ENCODE results near the gene RHOBTB1.
A peak's percentile ranks its signal among the peaks of the same experiment; 100 is the strongest.

Gene RHOBTB1

DNA sequence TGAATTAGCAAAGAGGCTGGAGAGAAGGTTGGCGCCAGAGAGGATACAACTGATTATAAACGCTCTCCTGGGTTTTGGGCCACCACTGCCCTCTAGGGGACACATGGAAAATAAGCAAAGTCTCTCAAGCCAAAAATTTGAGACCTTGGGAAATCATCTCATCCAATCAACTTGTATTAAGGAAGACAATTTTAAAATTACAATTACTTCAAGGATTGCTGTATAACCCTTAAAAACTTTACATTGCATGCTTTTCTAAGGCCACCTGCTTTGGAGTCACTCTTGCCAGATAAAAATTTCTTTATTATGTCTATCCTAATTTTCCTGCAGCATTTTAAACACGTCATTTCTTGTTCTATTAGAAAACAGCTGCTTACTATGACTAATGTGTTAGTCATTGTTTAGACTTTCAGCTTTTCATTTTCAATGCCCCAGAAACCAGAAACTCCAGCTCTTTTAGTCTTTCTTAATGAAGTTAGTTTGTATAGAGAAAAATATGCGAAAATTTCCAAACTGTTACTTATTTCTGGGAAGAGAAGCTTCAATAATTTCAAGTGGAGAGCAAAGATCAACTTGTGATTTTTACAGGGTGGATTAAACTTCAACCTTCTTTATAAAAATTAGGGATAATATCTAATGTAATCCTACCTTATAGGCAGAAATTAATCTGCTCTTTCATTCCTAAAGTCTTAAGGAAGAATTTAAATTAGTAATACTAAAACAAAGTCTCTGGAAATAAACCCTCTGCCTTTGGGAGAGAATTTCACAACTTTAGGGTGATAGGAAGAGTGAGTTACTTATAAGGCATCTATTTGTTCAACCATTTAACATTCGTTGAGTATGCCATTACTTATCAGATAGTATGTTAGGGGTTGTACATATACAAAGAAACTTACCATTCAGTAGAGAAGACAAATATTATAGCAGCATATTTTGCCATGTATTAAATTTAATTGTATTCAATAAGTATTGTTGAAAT is 20.6 kb upstream of the RHOBTB1 start:
- DNase-seq (ENCODE audit: low spot score): peak; percentile 72

DNA sequence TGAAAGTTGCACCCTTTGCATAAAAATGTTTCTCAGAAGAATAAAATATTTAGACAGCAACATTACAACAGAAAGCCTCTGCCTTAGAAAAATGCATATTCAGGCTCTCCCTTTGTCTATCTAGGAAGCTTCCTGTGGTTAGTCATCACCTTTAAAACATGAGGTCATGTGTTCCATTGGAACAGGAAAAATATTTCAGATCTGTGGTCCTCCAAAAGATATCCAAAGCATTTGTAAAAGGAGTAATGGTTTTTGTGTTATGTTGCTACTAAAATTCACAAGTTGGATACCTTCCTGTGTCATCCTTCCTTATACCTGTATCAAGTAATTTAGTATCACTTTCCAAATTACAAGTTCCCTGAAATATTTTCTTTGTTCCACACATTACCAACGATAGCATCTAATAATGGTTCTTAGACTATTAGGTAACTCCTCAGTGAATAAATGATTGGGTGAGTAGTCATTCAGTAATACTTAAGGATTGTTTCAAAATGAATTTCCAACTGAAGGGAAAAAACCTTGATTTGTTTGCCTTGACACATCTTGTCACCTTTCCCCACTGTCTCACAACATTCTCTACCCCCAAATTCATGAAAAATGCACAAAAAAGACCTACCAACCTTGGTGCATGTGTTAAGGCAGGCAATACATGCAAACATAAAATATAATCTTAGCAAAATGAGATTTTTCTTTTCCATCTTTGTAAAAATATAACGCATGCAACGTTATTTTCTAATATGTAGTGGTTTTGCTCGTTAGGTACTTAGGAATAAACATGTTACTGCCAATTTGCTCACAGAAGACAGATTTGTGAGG is 19.7 kb upstream of the RHOBTB1 start:
- no peak for DNase-seq (ENCODE audit: low spot score)

DNA sequence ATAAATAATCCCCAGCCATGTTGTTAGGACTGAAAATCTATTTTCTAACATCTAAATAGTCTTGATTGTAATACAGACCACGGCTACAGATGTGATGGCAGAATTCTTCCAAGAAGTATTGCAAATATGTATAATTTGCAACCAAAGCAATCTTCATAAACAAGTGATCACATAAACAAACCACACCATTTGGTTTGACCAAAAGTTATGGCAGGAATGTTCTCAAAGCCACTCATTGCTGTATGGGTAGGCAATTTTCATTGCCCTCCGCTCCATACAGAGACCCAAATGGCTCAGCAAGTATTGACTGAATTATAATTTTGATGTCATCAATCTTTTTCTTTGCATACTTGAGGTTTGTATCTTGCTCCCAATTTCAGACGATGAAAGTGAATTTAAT is 19.0 kb upstream of the RHOBTB1 start:
- DNase-seq (ENCODE audit: low spot score): no peak

DNA sequence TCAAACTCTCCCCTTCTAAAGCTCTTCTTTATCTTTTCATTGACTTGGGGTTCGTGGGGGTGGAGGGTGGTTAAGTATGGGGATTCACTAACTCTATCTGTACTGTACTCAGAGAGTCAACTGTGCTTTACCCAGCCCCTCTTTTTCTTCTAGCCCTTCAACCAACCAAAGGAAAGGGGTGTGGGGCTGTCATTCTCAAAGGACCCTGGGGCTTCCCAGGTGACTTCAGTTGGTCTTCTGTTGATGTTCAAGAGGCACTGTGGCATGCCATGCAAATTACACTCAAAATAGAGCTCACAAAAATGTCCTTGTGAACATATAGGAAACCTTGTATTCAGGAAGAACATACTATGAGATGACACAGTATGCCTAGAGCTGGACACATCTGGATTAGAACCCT is 16.9 kb upstream of the RHOBTB1 start:
- DNase-seq (ENCODE audit: low spot score): no peak

GRCh38 chr10:60960031-60960430 is 16.0 kb upstream of the RHOBTB1 start:
- DNase-seq (ENCODE audit: low spot score): no peak

- DNase-seq (ENCODE audit: low spot score): no peak
Observed at GRCh38 chr10:60958892-60959601, 15.1 kb upstream of the RHOBTB1 start.

GRCh38 chr10:60957667-60958221 is 13.8 kb upstream of the RHOBTB1 start:
- no peak for DNase-seq (ENCODE audit: low spot score)

DNA sequence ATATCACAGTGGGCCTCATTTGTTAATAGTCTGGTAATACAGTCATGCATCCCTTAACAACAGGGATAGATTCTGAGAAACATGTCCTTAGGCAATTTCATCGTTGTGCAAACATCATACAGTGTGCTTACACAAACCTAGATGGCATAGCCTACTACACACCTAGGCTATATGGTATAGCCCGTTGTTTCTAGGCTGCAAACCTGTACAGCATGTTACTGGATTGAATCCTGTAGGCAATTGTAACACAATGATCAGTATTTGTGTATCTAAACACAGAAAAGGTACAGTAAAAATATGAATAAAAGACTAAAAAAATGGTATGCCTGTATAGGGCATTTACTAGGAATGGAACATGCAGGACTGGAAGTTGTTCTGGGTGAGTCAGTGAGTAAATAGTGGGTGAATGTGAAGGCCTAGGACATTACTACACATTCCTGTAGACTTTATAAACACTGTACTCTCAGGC is 12.0 kb upstream of the RHOBTB1 start:
- DNase-seq (ENCODE audit: low spot score): no peak

GRCh38 chr10:60955316-60955715 is 11.3 kb upstream of the RHOBTB1 start:
- no peak for DNase-seq (ENCODE audit: low spot score)

GRCh38 chr10:60954035-60954434 is 10.1 kb upstream of the RHOBTB1 start:
- no peak for DNase-seq (ENCODE audit: low spot score)

DNA sequence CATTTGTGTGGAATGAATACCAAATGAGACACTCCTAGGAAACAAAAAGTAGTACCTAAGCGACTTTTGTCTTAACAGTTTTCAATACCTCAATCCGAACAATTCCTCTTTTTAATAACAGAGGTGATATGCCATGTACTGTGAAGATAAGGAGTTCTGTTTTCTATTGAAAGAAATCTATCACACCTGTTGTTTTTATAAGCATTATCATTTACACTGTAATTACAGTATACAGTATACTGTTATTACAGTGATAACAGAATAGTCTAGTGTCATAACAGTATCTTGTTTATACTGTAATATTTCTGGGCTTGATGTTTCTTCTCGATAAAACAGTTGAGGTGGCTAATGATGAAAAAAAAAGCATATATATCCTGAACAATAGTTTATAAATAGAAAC is 9.4 kb upstream of the RHOBTB1 start:
- no peak for DNase-seq (ENCODE audit: low spot score)

GRCh38 chr10:60952846-60953220 is 8.8 kb upstream of the RHOBTB1 start:
- DNase-seq (ENCODE audit: low spot score): no peak

DNA sequence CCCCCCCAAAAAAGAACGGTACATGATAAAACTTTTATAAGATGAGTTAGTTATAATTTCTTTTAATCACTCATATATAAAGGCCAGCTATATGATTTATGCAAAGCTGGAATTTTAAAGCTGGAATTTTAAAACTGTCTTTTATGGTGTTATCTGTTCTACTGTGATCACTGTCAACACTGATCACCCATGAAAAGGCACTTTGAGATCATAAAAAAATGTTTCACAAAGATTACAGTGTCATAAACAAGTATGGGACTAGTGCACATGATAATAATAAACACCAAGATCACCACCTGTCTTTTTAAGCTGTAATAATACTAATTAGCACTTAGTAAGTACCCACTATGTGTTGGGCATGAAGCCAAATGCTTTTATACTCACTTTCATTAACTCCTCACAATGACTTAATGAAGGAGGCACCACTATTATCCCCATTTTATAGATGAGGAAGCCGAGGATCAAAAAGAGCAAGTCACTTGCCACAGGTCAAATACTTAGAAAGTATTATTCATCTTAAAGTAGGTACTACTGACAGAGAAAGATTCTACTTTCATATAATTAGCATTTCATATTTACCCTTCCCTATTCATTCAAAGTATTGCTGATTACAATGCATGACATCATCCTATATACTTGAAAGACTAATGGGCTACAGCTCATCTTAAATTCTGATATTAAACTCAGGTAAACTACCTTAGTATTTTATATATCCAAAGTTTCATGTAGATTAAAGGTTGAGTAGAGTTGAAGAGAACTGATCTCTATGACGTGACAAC is 8.3 kb upstream of the RHOBTB1 start:
- DNase-seq (ENCODE audit: low spot score): no peak

- DNase-seq (ENCODE audit: low spot score): no peak
Observed at GRCh38 chr10:60951272-60951724, 7.3 kb upstream of the RHOBTB1 start.

DNA sequence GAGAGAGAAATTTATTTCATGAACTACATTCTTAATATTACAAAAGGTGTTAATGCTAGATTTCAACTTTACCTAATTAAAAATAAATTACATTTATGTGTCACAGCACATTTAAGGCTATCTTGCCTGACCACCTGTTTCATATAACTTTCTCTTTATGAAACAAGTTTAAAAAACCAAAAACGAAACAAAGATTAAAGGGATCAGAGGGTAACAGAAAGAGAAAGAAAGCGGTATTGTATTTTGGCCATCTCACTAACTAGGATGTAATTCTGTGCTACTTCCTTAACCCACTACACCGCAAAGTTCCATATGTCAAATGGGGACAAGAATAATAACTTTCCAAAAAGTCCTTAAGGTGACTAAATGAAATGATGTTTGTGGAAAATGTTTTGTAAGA is 6.3 kb upstream of the RHOBTB1 start:
- DNase-seq (ENCODE audit: low spot score): no peak

DNA sequence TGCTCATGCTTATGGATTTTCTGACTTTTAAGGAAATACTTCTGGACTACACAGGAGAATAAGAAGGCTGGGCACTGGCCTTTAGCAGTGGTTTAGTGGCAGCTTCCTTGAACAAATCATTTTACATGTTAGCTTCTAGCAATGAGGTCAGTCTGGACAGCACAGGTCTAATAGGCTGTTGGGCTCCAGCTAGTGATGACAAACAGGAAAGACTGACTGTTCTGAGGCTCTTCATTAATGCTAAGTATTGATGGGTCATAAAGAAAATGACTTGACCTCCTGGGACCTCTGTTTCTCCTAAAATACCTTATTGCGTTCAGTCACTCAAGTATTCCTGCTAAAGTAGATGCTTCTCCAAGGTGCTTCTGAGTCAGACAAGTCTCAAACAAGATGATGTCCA is 4.9 kb upstream of the RHOBTB1 start:
- DNase-seq (ENCODE audit: low spot score): no peak

DNA sequence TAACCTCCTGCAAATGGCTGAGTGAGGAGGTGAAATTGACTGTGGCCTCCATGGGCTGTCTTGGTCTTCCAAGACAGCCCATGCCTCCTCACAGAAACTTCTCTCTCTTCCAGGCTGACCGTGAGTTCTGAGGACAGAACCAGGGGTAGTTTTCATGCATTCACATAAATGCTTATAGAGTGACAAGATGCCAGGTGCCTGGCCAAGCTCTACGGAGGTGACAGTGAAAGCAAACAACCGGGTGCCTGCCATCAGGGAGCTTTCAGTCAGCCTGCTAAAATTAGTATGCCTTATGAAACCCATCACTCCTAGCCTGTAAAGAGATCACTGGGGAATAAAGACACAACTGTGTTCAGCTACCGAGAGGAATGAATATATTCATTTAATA is 919 bp upstream of the RHOBTB1 start:
- DNase-seq (ENCODE audit: low spot score): no peak

DNA sequence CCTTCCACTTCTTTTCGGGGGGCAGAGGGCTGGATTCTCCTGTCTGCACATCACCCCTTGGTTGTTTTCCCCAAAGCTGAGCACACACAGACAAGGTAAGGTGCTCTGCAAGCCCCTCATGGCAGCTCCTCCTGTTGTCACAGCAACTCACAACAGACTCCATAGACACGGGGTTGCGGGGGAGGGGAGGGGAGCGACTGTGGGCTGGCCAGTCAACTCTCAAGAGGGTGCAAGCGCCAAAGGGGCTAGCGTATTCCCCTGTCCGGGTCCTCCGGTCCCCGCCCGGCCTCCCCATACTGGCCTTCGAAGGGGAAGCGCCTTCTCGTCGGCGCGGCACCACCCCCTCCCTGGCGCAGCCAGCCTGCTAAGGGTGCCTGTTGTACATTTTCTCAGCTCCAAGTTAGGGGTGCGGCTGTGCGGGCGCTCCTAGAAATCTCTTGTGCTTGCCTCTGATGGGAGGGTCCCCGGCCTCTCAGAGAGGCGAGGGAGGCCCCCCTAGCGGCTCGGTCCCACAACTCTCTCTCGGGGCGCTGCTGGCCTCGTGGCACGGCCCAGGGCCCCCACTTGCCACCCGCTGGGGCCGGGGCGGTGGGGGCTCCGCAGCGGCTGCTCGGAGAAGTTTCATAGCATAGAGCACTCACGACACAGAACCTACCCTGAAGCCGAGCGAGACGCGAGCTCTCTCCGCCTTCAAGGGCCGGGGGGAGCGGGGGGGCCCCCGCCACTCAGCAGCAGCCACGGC is 498 bp downstream of the RHOBTB1 start:
- peak; percentile 87 for DNase-seq (ENCODE audit: low spot score)

- DNase-seq (ENCODE audit: low spot score): peak; percentile 64
Observed at GRCh38 chr10:60942788-60943315, 1.1 kb downstream of the RHOBTB1 start.

- no peak for DNase-seq (ENCODE audit: low spot score)
Observed at GRCh38 chr10:60942134-60942787, 1.7 kb downstream of the RHOBTB1 start.
